GM12872 (cell line): ENCODE measurements around the gene UFD1.

Source experiments
- CTCF ChIP-seq: IDR thresholded peaks from 3 replicates; pipeline ENCODE4 v1.5.1; 2011; ENCODE audit warnings: low read depth, mild to moderate bottlenecking, low read length, moderate library complexity; ENCODE audit not compliant: insufficient read depth

The UFD1 gene

GRCh38 chr22:19506212-19506611 is 27.2 kb upstream of the UFD1 start:
- TF ChIP-seq CTCF, result no peak

- TF ChIP-seq CTCF, result no peak
These were observed 26.7 kb upstream of the UFD1 start for GRCh38 chr22:19505735-19506126.

- no peak for TF ChIP-seq CTCF
These were observed 26.1 kb upstream of the UFD1 start for GRCh38 chr22:19504900-19505734.

- TF ChIP-seq CTCF, result no peak
These were observed 24.9 kb upstream of the UFD1 start for GRCh38 chr22:19503869-19504268.

GRCh38 chr22:19503367-19503766 is 24.4 kb upstream of the UFD1 start:
- TF ChIP-seq CTCF, result no peak

- no peak for TF ChIP-seq CTCF
These were observed 23.0 kb upstream of the UFD1 start for GRCh38 chr22:19501897-19502447.

GRCh38 chr22:19499880-19500242 is 20.9 kb upstream of the UFD1 start:
- TF ChIP-seq CTCF, result no peak
